ENCODE results near the gene RNF25.

RNF25 gene

GRCh38 chr2:218671654-218672566 lies at the start of gene RNF25, which contains the start of gene STK36:
RNF25 (minus strand) TSS chr2:218672002; CDS start chr2:218671970, 32 bp downstream.
STK36 (plus strand) TSS chr2:218672086; CDS start chr2:218672830, 744 bp downstream.
- TF ChIP-seq CTCF (IDR thresholded peaks at IDR 0.05; ENCODE audit: extremely low read depth, missing control alignments), result no peak
- DNase-seq (ENCODE audit: low spot score), result peak; percentile 86

GRCh38 chr2:218721488-218721887 lies 49.7 kb upstream of the RNF25 start:
- no peak for DNase-seq (ENCODE audit: low spot score)
- TF ChIP-seq CTCF (IDR thresholded peaks at IDR 0.05; ENCODE audit: extremely low read depth, missing control alignments), result no peak

- no peak for TF ChIP-seq CTCF (IDR thresholded peaks at IDR 0.05; ENCODE audit: extremely low read depth, missing control alignments)
- no peak for DNase-seq (ENCODE audit: low spot score)
Measured at GRCh38 chr2:218720048-218721041, 48.5 kb upstream of the RNF25 start.

- DNase-seq (ENCODE audit: low spot score), result no peak
- no peak for TF ChIP-seq CTCF (IDR thresholded peaks at IDR 0.05; ENCODE audit: extremely low read depth, missing control alignments)
Measured at GRCh38 chr2:218719457-218719856, 47.7 kb upstream of the RNF25 start.

GRCh38 chr2:218718058-218718457 lies 46.3 kb upstream of the RNF25 start:
- DNase-seq (ENCODE audit: low spot score), result no peak
- TF ChIP-seq CTCF (IDR thresholded peaks at IDR 0.05; ENCODE audit: extremely low read depth, missing control alignments), result no peak

- TF ChIP-seq CTCF (IDR thresholded peaks at IDR 0.05; ENCODE audit: extremely low read depth, missing control alignments), result no peak
- no peak for DNase-seq (ENCODE audit: low spot score)
Measured at GRCh38 chr2:218717262-218717661, 45.5 kb upstream of the RNF25 start.

All from GM20000 (cell line).